Frontal cortex (tissue), 4 donors: ENCODE measurements around the gene SNAPC5. TPM values are rescaled to one million over a fixed set of nuclear protein-coding genes. Genes with fewer than 3 reads are reported as not detected.
"Not testable (repeated sequence)": the region's sequence is repeated elsewhere in the genome, so short reads cannot be mapped to it uniquely, and the experiment has no call there.

Experiments
- DNase-seq, 2 donors: peaks; one replicate each; pipeline ENCODE4 v3.0.0; 2012; ENCODE audit warnings: low spot score in 2 of 2
- FAIRE-seq: peaks from 2 replicates; lab custom pipeline; 2012; peaks lifted over from hg19 to GRCh38; lab: Jason Lieb, UNC
- total RNA-seq: library from RNA; depleted of rRNA; stranded (reverse); fragments of >200 nt; gene quantifications from one replicate; pipeline ENCODE4 v1.2.3, GENCODE V29; 2014
- donor health status: control.
- donor health status: control.
- donor health status: control.

Gene SNAPC5
- total RNA-seq, 1 donor from 2014 or later, result 9.4 TPM

- FAIRE-seq (no peak), DNase-seq (no peak)
Measured at GRCh38 chr15:66496951-66497501, 536 bp downstream of the SNAPC5 start.

GRCh38 chr15:66494262-66494661, 3.3 kb downstream of the SNAPC5 start:
- no peak for DNase-seq
- no peak for FAIRE-seq

GRCh38 chr15:66491846-66492245, 5.7 kb downstream of the SNAPC5 start:
- DNase-seq, result no peak
- FAIRE-seq, result no peak

GRCh38 chr15:66489179-66489791, 8.3 kb downstream of the SNAPC5 start:
- FAIRE-seq (no peak), DNase-seq (no peak)

- FAIRE-seq (no peak), DNase-seq (no peak)
Measured at GRCh38 chr15:66488525-66488924, 9.0 kb downstream of the SNAPC5 start.

GRCh38 chr15:66486887-66487286, 10.7 kb downstream of the SNAPC5 start:
- FAIRE-seq, result no peak
- no peak for DNase-seq

- FAIRE-seq (no peak), DNase-seq (no peak)
Measured at GRCh38 chr15:66484539-66485112, 12.9 kb downstream of the SNAPC5 start.

- DNase-seq, result no peak
- FAIRE-seq, result no peak
Measured at GRCh38 chr15:66483131-66483566, 14.4 kb downstream of the SNAPC5 start.

- FAIRE-seq (no peak), DNase-seq (no peak)
Measured at GRCh38 chr15:66482539-66482938, 15.0 kb downstream of the SNAPC5 start.

- FAIRE-seq (no peak), DNase-seq (no peak)
Measured at GRCh38 chr15:66481107-66481856, 16.3 kb downstream of the SNAPC5 start.

- DNase-seq (no peak), FAIRE-seq (no peak)
Measured at GRCh38 chr15:66480267-66480666, 17.3 kb downstream of the SNAPC5 start.

- DNase-seq, result no peak
- FAIRE-seq, result no peak
Measured at GRCh38 chr15:66477011-66477410, 20.6 kb downstream of the SNAPC5 start.

GRCh38 chr15:66476535-66476934, 21.0 kb downstream of the SNAPC5 start:
- no peak for FAIRE-seq
- no peak for DNase-seq

GRCh38 chr15:66474963-66475362, 22.6 kb downstream of the SNAPC5 start:
- no peak for FAIRE-seq

GRCh38 chr15:66474135-66474534, 23.4 kb downstream of the SNAPC5 start:
- FAIRE-seq, result no peak
- no peak for DNase-seq

More at GRCh38 chr15:66474963-66475362, 22.6 kb downstream of the SNAPC5 start:
- DNase-seq, result no peak

GRCh38 chr15:66472176-66472999, 25.2 kb downstream of the SNAPC5 start:
- DNase-seq, result no peak
- FAIRE-seq, result no peak

- FAIRE-seq, DNase-seq: not testable (repeated sequence)
Measured at GRCh38 chr15:66470825-66471224, 26.7 kb downstream of the SNAPC5 start.

- FAIRE-seq, DNase-seq: not testable (repeated sequence)
Measured at GRCh38 chr15:66467162-66468040, 30.2 kb downstream of the SNAPC5 start.

GRCh38 chr15:66465294-66465693, 32.3 kb downstream of the SNAPC5 start:
- not testable (repeated sequence) for DNase-seq, FAIRE-seq
